NT2/D1 (cell line): ENCODE data around the gene ABCD3.

Experiments
- SUZ12 ChIP-seq: IDR thresholded peaks from 2 replicates; pipeline ENCODE4 v1.6.1; 2011; ENCODE audit not compliant: insufficient read length, insufficient read depth; ENCODE audit errors: extremely low read depth
- YY1 ChIP-seq: IDR thresholded peaks from 2 replicates; pipeline ENCODE4 v1.6.1; 2011; ENCODE audit not compliant: insufficient read length, insufficient read depth
- ZNF274 ChIP-seq: IDR thresholded peaks from 2 replicates; pipeline ENCODE4 v1.6.1; 2011; ENCODE audit warnings: mild to moderate bottlenecking, low read depth, low read length

- TF ChIP-seq YY1 (no peak), SUZ12 (no peak), ZNF274 (no peak)
Measured at GRCh38 chr1:94389298-94389697, 28.9 kb upstream of the ABCD3 start.
